Activated B cell treated with CpG ODN at 0.5 μM for 24 hours (primary cell): ENCODE results near the gene DONSON. TPM values are rescaled to one million over a fixed set of nuclear protein-coding genes. Genes with fewer than 3 reads are reported as not detected.
A peak's percentile ranks its signal among the peaks of the same experiment; 100 is the strongest.

Experiments used
- ATAC-seq: fragments of 200-7000 bp; cut with Tn5 transposase; one replicate; pipeline ENCODE4 v1.10.0; 2021; ENCODE audit warnings: low read depth, mild to moderate bottlenecking, moderate library complexity
- CTCF ChIA-PET: fragments of 350-600 bp; sonication (Branson Sonifier 250); formaldehyde crosslinking; loops from one replicate; lab custom pipeline; 2021; ENCODE audit warnings: antibody characterized with exemption; lab: Charles Lee
- POLR2A ChIA-PET: fragments of 350-600 bp; sonication (Branson Sonifier 250); formaldehyde crosslinking; loops from one replicate; lab custom pipeline; 2021; ENCODE audit warnings: antibody characterized with exemption; lab: Charles Lee
- DNase-seq: peaks from one replicate; pipeline ENCODE4 v3.0.0; 2022
- H3K27ac Mint-ChIP-seq: one replicate; pipeline ENCODE4 v1.8.0; 2020; ENCODE audit warnings: mixed read lengths
- H3K27me3 Mint-ChIP-seq: one replicate; pipeline ENCODE4 v1.8.0; 2021; ENCODE audit warnings: mixed read lengths
- H3K36me3 Mint-ChIP-seq: one replicate; pipeline ENCODE4 v1.8.0; 2021; ENCODE audit warnings: low read depth, mixed read lengths
- H3K4me1 Mint-ChIP-seq: one replicate; pipeline ENCODE4 v1.8.0; 2021; ENCODE audit warnings: mixed read lengths
- H3K4me3 Mint-ChIP-seq: one replicate; pipeline ENCODE4 v1.8.0; 2020; ENCODE audit warnings: mild to moderate bottlenecking, mixed read lengths
- H3K9me3 Mint-ChIP-seq: one replicate; pipeline ENCODE4 v1.8.0; 2020; ENCODE audit warnings: mixed read lengths
- intact Hi-C: fragments of 100-400 bp; cut with micrococcal nuclease; formaldehyde crosslinking; loops from one replicate; pipeline ENCODE4 v1.15.1; 2024
- total RNA-seq: library from RNA; stranded (reverse); gene quantifications from 2 replicates; pipeline ENCODE4 v1.2.3, GENCODE V29; 2022
- TF ChIP-seq, protein P1 (sequence below): fragments of 200-600 bp; IDR thresholded peaks from one replicate; pipeline ENCODE4 v1.8.0; 2022; ENCODE audit warnings: antibody characterized with exemption, mild to moderate bottlenecking

DONSON gene
- total RNA-seq, 1 donor from 2014 or later = 4.4 TPM

DNA sequence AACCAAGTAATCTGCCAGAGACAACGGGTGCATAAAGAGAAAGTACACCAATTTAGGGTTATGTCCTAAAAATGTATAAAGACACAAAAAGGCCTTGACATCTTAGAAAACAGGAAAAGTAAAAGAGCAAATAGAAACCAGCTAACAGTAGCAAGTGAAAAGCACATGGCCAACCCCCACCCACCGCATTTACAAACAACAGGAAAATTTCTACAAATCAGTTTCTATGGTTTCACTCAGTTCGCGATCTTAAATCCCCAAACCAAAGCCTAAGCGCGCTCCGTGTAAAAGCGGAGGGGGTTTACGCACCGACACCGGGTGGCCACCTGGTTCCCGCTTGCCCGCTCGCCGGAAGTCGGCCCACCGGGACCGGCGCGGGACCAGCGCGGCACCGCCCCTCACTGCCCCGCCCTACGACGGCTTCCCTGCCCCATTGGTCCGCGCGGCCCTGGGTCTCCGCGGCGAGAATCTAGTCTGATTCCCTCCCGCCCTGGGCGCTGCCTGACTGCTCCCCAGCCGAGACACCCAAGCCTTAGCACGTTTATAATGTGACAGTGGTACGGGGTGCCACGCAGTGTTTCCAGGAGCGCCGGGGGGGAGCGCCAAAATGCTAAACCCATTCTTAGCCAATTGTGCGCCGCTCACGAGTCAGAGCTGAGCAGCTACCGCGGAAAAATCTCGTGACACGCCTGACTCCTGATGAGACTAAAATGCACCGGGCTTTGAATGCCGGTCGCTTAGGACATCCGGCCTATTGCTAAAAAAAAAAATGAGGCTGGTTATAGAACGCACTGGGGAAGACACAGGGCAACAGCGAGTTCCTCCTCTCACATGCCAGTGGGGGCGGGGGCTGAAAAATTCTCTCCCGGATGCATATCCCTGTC lies 46.5 kb downstream of the DONSON start, which contains the start of gene GART:
TSS of gene GART (minus strand) at position 362 of the 884 bp plus-strand sequence. CDS start 2,802 bp downstream, outside the sequence.
- H3K27ac Mint-ChIP-seq = peak within 1 kb of the TSS; percentile 100
- no peaks in the 10 kb centered on the region for H3K9me3 Mint-ChIP-seq
- H3K4me1 Mint-ChIP-seq = peaks cover 48% of the 10 kb centered on the region
- DNase-seq = peak; percentile 84
- ATAC-seq = peak; percentile 60
- intact Hi-C loops = loop anchor here (1.0 to 5.0 kb wide), 13 partner anchors 46 to 1149 kb away; partner anchors contain the start of genes CFAP298, CRYZL1, DNAJC28 and DONSON
- CTCF ChIA-PET = no interaction called here
- POLR2A ChIA-PET = interaction anchor here (0.6 to 5.3 kb wide), 10 partner anchors 10 to 1332 kb away, joined by 3 to 62 read pairs (median 8); partner anchors contain the start of genes DNAJC28, DONSON, IFNAR1 and SYNJ1
- peak within 1 kb of the TSS; percentile 98 for H3K4me3 Mint-ChIP-seq
- H3K27me3 Mint-ChIP-seq = no peaks in the 10 kb centered on the region
- TF ChIP-seq, protein P1, sequence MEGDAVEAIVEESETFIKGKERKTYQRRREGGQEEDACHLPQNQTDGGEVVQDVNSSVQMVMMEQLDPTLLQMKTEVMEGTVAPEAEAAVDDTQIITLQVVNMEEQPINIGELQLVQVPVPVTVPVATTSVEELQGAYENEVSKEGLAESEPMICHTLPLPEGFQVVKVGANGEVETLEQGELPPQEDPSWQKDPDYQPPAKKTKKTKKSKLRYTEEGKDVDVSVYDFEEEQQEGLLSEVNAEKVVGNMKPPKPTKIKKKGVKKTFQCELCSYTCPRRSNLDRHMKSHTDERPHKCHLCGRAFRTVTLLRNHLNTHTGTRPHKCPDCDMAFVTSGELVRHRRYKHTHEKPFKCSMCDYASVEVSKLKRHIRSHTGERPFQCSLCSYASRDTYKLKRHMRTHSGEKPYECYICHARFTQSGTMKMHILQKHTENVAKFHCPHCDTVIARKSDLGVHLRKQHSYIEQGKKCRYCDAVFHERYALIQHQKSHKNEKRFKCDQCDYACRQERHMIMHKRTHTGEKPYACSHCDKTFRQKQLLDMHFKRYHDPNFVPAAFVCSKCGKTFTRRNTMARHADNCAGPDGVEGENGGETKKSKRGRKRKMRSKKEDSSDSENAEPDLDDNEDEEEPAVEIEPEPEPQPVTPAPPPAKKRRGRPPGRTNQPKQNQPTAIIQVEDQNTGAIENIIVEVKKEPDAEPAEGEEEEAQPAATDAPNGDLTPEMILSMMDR = no peak
- H3K36me3 Mint-ChIP-seq = peaks cover 52% of the 10 kb centered on the region

DNA sequence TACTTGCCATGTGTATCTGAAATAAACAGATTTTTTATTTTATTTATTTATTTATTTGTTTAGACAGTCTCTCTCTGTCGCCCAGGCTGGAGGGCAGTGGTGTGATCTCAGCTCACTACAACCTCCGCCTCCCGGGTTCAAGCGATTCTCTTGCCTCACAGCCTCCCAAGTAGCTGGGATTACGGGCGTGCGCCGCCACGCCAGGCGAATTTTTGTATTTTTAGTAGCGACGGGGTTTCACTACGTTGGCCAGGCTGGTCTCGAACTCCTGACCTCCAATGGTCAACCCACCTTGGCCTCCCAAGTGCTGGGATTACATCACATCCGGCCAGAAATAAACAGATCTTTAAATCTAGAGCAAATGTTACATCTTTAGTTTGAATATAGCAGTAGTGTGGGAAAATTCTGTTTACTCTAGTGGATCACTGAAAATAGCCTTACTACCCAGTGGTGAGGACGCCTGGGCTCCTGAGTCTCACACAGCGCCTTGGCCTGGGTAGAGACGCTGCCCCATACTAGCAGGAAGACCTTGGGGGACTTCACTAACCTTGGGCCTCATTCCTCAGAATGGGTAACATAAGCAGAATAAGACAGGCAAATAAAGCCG lies 47.3 kb downstream of the DONSON start:
- Mint-ChIP-seq H3K9me3 (no peaks in the 10 kb centered on the region), H3K27me3 (no peaks in the 10 kb centered on the region), H3K36me3 (peaks cover 57% of the 10 kb centered on the region), H3K27ac (peak overlapping the region; percentile 100), H3K4me3 (peak overlapping the region; percentile 98), H3K4me1 (peaks cover 48% of the 10 kb centered on the region)
- DNase-seq = no peak
- TF ChIP-seq, protein P1 = no peak
- CTCF ChIA-PET = no interaction called here
- intact Hi-C loops = loop anchor here (5.0 kb wide), 3 partner anchors 179 to 814 kb away; partner anchors contain the start of gene SYNJ1
- POLR2A ChIA-PET = interaction anchor here (0.6 to 5.3 kb wide), 6 partner anchors 47 to 142 kb away, joined by 3 to 62 read pairs (median 7); partner anchors contain the start of genes DNAJC28, DONSON and TMEM50B
- ATAC-seq = no peak

DNA sequence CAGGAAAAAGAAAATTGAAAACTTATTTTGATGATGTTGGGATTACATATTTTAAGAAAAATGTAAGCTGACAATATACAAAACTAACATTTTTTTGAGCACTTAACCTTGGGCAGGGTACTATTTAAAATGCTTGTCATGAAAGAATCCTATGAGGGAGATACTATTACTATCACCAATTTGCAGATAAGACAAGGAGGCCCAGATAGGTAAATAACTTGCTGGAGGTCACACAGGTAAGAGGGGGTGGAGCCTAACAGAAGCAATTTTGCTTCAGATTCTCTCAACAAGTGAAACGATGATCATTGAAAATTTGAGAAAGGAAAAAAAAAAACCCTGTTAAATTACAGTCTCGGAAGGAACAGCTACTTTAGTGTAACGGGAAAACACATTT lies 47.8 kb downstream of the DONSON start:
- TF ChIP-seq, protein P1 = no peak
- ChIA-PET CTCF (no interaction called here), POLR2A (interaction anchor here (0.6 to 0.7 kb wide), 2 partner anchors 47 to 49 kb away, joined by 3 to 4 read pairs; partner anchors contain the start of gene DONSON)
- DNase-seq = no peak
- no peaks in the 10 kb centered on the region for H3K9me3 Mint-ChIP-seq
- intact Hi-C loops = loop anchor here (5.0 kb wide), 3 partner anchors 178 to 813 kb away; partner anchors contain the start of gene SYNJ1
- H3K4me1 Mint-ChIP-seq = peaks cover 43% of the 10 kb centered on the region
- no peak for ATAC-seq
- H3K27ac Mint-ChIP-seq = peak overlapping the region; percentile 100
- H3K36me3 Mint-ChIP-seq = peaks cover 59% of the 10 kb centered on the region
- peak overlapping the region; percentile 76 for H3K4me3 Mint-ChIP-seq
- no peaks in the 10 kb centered on the region for H3K27me3 Mint-ChIP-seq

DNA sequence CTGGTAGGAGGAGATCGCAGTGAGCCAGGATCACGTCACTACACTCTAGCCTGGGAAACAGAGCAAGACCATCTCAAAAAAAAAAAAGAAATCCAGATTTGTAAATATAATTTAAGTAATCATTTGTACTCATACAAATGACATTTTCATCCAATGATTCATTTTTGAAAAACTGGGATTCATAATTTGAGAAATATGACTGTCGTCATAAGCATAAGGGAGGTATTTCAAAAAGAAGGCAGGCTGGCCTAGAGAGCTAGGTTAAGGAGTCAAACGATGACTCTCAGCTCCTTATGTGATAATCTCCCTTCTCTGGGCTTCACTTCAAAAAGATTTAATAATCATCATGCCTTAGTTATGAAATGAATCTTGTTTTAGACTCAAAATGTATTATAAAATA lies 48.9 kb downstream of the DONSON start:
- intact Hi-C loops = loop anchor here (5.0 kb wide), 3 partner anchors 177 to 812 kb away; partner anchors contain the start of gene SYNJ1
- ChIA-PET POLR2A (no interaction called here), CTCF (no interaction called here)
- Mint-ChIP-seq H3K36me3 (peaks cover 67% of the 10 kb centered on the region), H3K9me3 (no peaks in the 10 kb centered on the region), H3K27me3 (no peaks in the 10 kb centered on the region), H3K4me3 (no peak overlapping the region), H3K4me1 (peaks cover 34% of the 10 kb centered on the region), H3K27ac (no peak overlapping the region)
- ATAC-seq (no peak), DNase-seq (no peak)
- TF ChIP-seq, protein P1 = no peak
